PC-3 (cell line): ENCODE results near the gene TGM3.

ENCODE experiments used
- CTCF ChIP-seq: fragments of 300-600 bp; sonication (generic); conservative IDR thresholded peaks from 2 replicates; pipeline ENCODE4 v1.5.1; 2017; ENCODE audit warnings: antibody characterized with exemption, low read depth, mild to moderate bottlenecking, low read length
- EZH2 ChIP-seq: fragments of 300-600 bp; sonication (generic); IDR thresholded peaks from one replicate; pipeline ENCODE4 v1.6.1; 2017; ENCODE audit warnings: antibody characterized with exemption, mild to moderate bottlenecking, low read length; ENCODE audit not compliant: unreplicated experiment

DNA sequence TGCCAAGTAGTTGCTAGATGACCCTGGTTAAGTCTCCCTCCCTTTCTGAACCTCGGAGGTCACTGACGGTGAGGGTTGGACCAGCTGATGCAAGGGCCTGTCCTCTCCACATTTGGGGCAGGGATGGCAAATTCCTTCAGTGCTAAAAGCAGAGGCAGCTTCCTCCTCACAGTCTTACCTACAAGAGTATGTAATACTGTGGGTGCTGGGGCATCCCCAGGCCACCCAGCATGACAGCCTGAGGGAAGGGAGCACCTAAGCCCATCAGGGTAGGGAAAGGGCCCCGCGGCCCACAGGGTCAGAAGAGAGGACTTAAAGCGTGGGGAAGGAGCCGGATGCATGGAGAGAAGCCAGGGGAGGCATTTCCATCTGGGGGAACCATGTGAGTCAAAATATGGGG, 38.0 kb downstream of the TGM3 start:
- TF ChIP-seq EZH2 (no peak), CTCF (no peak)
